ENCODE measurements around the gene ALCAM.

DNA sequence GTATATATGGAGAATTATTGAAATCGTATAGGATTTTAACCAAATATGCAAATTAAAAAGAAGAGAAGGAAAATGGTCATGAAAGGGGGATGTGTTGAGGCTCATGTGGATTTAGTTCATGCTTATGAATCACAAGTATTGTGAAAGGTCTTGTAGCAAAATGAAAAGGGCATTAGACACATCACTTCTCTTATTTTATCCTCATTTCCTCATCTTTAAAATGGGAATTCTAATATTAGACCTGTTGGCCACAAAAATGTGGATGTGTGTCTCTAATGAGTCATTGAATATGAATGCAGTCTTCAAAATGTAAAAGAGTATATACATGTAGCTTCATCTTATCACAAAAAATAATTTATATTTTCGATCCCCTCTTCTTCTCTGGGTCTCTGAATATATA is 14.9 kb upstream of the ALCAM start:
- TF ChIP-seq POLR2A (IDR thresholded peaks at IDR 0.05): no peak
- no peak for TF ChIP-seq CTCF (IDR thresholded peaks at IDR 0.05)
- no peak for TF ChIP-seq POLR2AphosphoS5 (IDR thresholded peaks at IDR 0.05)
